ENCODE measurements around the gene HIP1. TPM values are rescaled to one million over a fixed set of nuclear protein-coding genes. Genes with fewer than 3 reads are reported as not detected.

Gene HIP1
- total and polyA plus RNA-seq, 9 of the 15 experiments (the other 6 are each of a cell fraction or from before 2014, with no cell fraction given): 2.4 to 13.7 (median 9.5) TPM

DNA sequence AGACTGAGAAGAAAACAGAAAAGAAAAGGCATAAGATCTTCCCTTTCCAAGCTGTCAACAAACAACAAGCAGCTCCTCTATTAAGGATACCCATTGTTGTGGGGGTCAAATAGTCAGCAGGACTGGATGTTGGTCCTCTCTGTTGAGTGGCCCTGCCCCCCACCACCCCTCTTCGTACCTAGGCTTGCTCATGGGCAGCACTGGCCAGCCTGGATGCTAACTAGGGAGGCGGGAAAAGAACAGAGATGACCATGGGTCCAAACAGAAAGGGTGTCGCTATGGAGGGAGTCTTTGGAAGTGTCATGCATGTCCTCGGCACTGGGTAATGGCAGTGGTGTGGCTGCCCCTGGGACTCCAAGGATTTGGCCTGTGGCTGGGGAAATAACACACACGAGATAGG lies 201.0 kb downstream of the HIP1 start:
- FAIRE-seq (no peak), ATAC-seq (no peak), DNase-seq (ENCODE audit: extremely low read depth in 1 of 4, low spot score in 3 of 4) (no peak)
- no peaks in the 10 kb centered on the region for H3K27me3 ChIP-seq (ENCODE audit: control insufficient read depth in 2 of 2, insufficient read depth in 2 of 2, low read length in 2 of 2)
- H3K4me3 ChIP-seq: no peak overlapping the region
- H3K4me2 ChIP-seq (ENCODE audit: insufficient read depth, low read length): no peak overlapping the region
- TF ChIP-seq POLR2G (IDR thresholded peaks at IDR 0.05; ENCODE audit: low read depth, low read length): no peak
- TF ChIP-seq EP400 (IDR thresholded peaks at IDR 0.05): no peak
- H3K4me1 ChIP-seq (replicated peaks in 1 of 2; ENCODE audit: control insufficient read depth in 2 of 2, insufficient read depth in 2 of 2, low read length in 2 of 2): peaks cover 4 to 6% of the 10 kb centered on the region in 2 experiments
- H3K79me2 ChIP-seq (ENCODE audit: control insufficient read depth, insufficient read depth, low read length): no peaks in the 10 kb centered on the region
- BruUV-seq (replicated peaks): no TSS peak
- POLR2A ChIA-PET: interaction anchor here (0.9 kb wide), 1 partner anchor 65 kb away, joined by 3 read pairs; no protein-coding TSS in a partner anchor
- no peaks in the 10 kb centered on the region for H3K9me3 ChIP-seq (replicated peaks; ENCODE audit: control insufficient read depth, insufficient read depth, low read depth, low read length)
- peaks cover 4% of the 10 kb centered on the region; the same call in 2 of the 3 replicates for H3K36me3 ChIP-seq (ENCODE audit: control insufficient read depth, insufficient read depth, low read length)
- no peaks in the 10 kb centered on the region for H4K20me1 ChIP-seq (replicated peaks; ENCODE audit: control insufficient read depth, insufficient read depth, low read length)
- 60% methylated on average over 5 of the region's 5 CpGs for WGBS (ENCODE audit: insufficient coverage, low coverage, missing lambda C conversion rate)
- H3K9ac ChIP-seq (ENCODE audit: insufficient read depth in 1 of 2, low read depth in 2 of 2, low read length in 2 of 2): no peak overlapping the region
- CTCF ChIA-PET (ENCODE audit: low intra/inter-chr PET ratio): no interaction called here
- H3K9me1 ChIP-seq (ENCODE audit: control insufficient read depth, insufficient read depth, low read length): no peaks in the 10 kb centered on the region
- no peak overlapping the region for H3K27ac ChIP-seq (ENCODE audit: extremely low read depth, low read depth, low read length)
- intact Hi-C loops (cut with micrococcal nuclease): no loop called here
- H2AFZ ChIP-seq (ENCODE audit: low read depth, low read length): no peak overlapping the region
- in situ Hi-C loops (cut with MboI): no loop called here

DNA sequence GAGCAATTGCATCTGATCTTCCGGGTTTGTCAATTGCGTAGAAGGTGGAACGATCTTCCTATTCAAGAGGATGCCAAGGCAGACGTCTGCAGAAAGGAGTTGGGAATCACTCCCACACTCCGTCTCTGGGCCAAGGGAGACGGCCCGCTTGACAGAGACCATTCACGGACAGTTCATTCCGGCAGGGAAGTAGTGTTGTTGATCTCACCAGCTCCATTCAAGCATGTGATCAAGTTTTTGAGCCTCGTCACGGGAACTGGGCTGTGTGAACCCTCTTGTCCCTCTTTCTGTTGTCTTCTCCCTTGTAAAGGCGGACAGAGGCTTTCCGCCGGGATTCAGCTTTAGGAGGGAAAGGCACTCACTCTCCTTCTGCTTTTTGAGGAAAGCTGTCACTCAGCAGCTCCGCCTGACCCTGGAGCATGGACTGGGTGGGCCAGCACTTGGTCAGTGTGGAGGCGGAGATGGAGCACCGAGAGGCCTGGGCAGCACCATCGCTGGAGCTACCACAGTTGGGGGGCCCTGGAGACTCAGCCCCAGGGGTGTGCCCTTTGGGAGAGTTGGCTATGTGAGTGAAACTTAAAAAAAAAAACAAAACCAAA lies 201.7 kb downstream of the HIP1 start:
- BruUV-seq (replicated peaks): no TSS peak
- TF ChIP-seq ARHGAP35 (IDR thresholded peaks at IDR 0.05; ENCODE audit: partially characterized antibody) (no peak), ZKSCAN1 (IDR thresholded peaks at IDR 0.05; ENCODE audit: low read depth, low read length) (no peak), SP2 (IDR thresholded peaks at IDR 0.05; ENCODE audit: extremely low read depth, low read depth, low read length, poor library complexity, severe bottlenecking) (no peak), NBN (IDR thresholded peaks at IDR 0.05; ENCODE audit: low read depth) (no peak), FOS (IDR thresholded peaks at IDR 0.05; ENCODE audit: extremely low read depth, insufficient read length) (no peak), ZNF217 (CRISPR knock-in tag; IDR thresholded peaks at IDR 0.05) (no peak), ZNF24 (IDR thresholded peaks at IDR 0.05) (no peak), TRIM28 (IDR thresholded peaks at IDR 0.05) (no peak), XRCC4 (IDR thresholded peaks at IDR 0.05; ENCODE audit: extremely low read depth, insufficient read depth, insufficient read length) (no peak), SUPT5H (IDR thresholded peaks at IDR 0.05) (no peak), C11orf30 (IDR thresholded peaks at IDR 0.05; ENCODE audit: low read depth) (no peak)
- TF ChIP-seq, protein P1, sequence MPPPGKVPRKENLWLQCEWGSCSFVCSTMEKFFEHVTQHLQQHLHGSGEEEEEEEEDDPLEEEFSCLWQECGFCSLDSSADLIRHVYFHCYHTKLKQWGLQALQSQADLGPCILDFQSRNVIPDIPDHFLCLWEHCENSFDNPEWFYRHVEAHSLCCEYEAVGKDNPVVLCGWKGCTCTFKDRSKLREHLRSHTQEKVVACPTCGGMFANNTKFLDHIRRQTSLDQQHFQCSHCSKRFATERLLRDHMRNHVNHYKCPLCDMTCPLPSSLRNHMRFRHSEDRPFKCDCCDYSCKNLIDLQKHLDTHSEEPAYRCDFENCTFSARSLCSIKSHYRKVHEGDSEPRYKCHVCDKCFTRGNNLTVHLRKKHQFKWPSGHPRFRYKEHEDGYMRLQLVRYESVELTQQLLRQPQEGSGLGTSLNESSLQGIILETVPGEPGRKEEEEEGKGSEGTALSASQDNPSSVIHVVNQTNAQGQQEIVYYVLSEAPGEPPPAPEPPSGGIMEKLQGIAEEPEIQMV (tag; conservative IDR thresholded peaks at IDR 0.05; ENCODE audit: low read depth): no peak
- TF ChIP-seq, protein P2, sequence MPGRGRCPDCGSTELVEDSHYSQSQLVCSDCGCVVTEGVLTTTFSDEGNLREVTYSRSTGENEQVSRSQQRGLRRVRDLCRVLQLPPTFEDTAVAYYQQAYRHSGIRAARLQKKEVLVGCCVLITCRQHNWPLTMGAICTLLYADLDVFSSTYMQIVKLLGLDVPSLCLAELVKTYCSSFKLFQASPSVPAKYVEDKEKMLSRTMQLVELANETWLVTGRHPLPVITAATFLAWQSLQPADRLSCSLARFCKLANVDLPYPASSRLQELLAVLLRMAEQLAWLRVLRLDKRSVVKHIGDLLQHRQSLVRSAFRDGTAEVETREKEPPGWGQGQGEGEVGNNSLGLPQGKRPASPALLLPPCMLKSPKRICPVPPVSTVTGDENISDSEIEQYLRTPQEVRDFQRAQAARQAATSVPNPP (IDR thresholded peaks at IDR 0.05; ENCODE audit: borderline replicate concordance, insufficient read depth, insufficient read length): no peak

More for the DNA sequence above, 201.7 kb downstream of the HIP1 start:
- Histone ChIP-seq H3K9me1 (ENCODE audit: control insufficient read depth, insufficient read depth, low read length) (no peaks in the 10 kb centered on the region), H4K20me1 (replicated peaks; ENCODE audit: control insufficient read depth, insufficient read depth, low read length) (no peaks in the 10 kb centered on the region), H3K79me2 (ENCODE audit: control insufficient read depth, insufficient read depth, low read length) (no peaks in the 10 kb centered on the region), H3K9me3 (replicated peaks; ENCODE audit: control insufficient read depth, insufficient read depth, low read depth, low read length) (no peaks in the 10 kb centered on the region), H3K27me3 (ENCODE audit: control insufficient read depth in 2 of 2, insufficient read depth in 2 of 2, low read length in 2 of 2) (no peaks in the 10 kb centered on the region), H3K27ac (ENCODE audit: extremely low read depth, low read depth, low read length) (no peak overlapping the region), H3K36me3 (ENCODE audit: control insufficient read depth, insufficient read depth, low read length) (peaks cover 4% of the 10 kb centered on the region; the same call in 2 of the 3 replicates), H3K9ac (ENCODE audit: insufficient read depth in 1 of 2, low read depth in 2 of 2, low read length in 2 of 2) (no peak overlapping the region), H3K4me2 (ENCODE audit: insufficient read depth, low read length) (no peak overlapping the region), H3K4me3 (no peak overlapping the region), H2AFZ (ENCODE audit: low read depth, low read length) (no peak overlapping the region), H3K4me1 (replicated peaks in 1 of 2; ENCODE audit: control insufficient read depth in 2 of 2, insufficient read depth in 2 of 2, low read length in 2 of 2) (peaks cover 4 to 6% of the 10 kb centered on the region in 2 experiments)
- POLR2A ChIA-PET: interaction anchor here (0.9 kb wide), 1 partner anchor 65 kb away, joined by 3 read pairs; no protein-coding TSS in a partner anchor
- ATAC-seq (no peak), DNase-seq (ENCODE audit: extremely low read depth in 1 of 4, low spot score in 3 of 4) (no peak), FAIRE-seq (no peak)
- in situ Hi-C loops (cut with MboI) (no loop called here), intact Hi-C loops (cut with micrococcal nuclease) (no loop called here)
- 73% methylated on average over 18 of the region's 18 CpGs for WGBS (ENCODE audit: insufficient coverage, low coverage, missing lambda C conversion rate)
- CTCF ChIA-PET (ENCODE audit: low intra/inter-chr PET ratio): no interaction called here
